HFFc6 (cell line): ENCODE data around the gene DNLZ. TPM values are rescaled to one million over a fixed set of nuclear protein-coding genes. Genes with fewer than 3 reads are reported as not detected.

Experiments
- DNase-seq: peaks from one replicate; pipeline ENCODE4 v3.0.0-alpha.2; 2018
- H3K27ac Mint-ChIP-seq: 2 replicates; pipeline ENCODE4 v1.8.0; 2020; ENCODE audit warnings: mild to moderate bottlenecking, mixed read lengths
- H3K27me3 Mint-ChIP-seq: 2 replicates; pipeline ENCODE4 v1.8.0; 2021; ENCODE audit warnings: mild to moderate bottlenecking, moderate library complexity, mixed read lengths; ENCODE audit not compliant: insufficient read depth
- H3K36me3 Mint-ChIP-seq: 2 replicates; pipeline ENCODE4 v1.8.0; 2021; ENCODE audit warnings: low read depth, mixed read lengths
- H3K4me1 Mint-ChIP-seq: 2 replicates; pipeline ENCODE4 v1.8.0; 2020; ENCODE audit warnings: low read depth, mixed read lengths
- H3K4me3 Mint-ChIP-seq: 2 replicates; pipeline ENCODE4 v1.8.0; 2020; ENCODE audit warnings: mild to moderate bottlenecking, moderate library complexity, mixed read lengths
- H3K9me3 Mint-ChIP-seq: 2 replicates; pipeline ENCODE4 v1.8.0; 2020; ENCODE audit warnings: mild to moderate bottlenecking, mixed read lengths
- total RNA-seq, 6 experiments: library from RNA; stranded (reverse); fragmentation: NEBNext Ultra II Directional; extraction: Animal tissue kit (Norgen Biotek cat#: 25700); gene quantifications; 2 replicates in 1 of 6; 3 replicates in 5 of 6; pipeline ENCODE4 v1.2.3, GENCODE V29; 2021
- TF ChIP-seq, protein P1 (sequence below): fragments of 200-600 bp; sonication (generic); IDR thresholded peaks from 2 replicates; pipeline ENCODE4 v1.5.0; 2021; ENCODE audit warnings: antibody characterized with exemption, mild to moderate bottlenecking

DNLZ gene
- total RNA-seq, 6 experiments from 2014 or later: 28.5 to 33.3 (median 30.4) TPM

DNA sequence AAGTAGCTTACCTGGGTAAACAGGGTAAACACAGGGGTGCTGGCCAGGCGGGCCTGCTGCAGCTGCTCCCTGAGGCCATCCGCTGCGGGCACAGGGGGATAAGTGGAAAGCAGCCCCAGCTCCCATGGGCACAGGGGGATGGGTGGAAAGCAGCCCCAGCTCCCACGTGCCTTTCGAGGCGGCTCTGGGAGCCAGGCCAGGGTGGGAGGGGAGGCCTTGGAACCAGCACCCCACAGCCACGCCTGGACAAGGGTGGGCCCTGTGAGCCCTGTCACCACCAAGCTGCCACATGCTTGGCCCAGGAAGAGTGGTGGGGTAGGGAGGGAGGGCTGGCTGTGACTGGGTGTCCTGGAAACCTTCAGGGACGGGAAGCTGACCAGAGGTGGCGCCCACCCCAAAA is 17.8 kb upstream of the DNLZ start:
- no peak for DNase-seq
- H3K4me1 Mint-ChIP-seq: no peaks in the 10 kb centered on the region
- TF ChIP-seq, protein P1, sequence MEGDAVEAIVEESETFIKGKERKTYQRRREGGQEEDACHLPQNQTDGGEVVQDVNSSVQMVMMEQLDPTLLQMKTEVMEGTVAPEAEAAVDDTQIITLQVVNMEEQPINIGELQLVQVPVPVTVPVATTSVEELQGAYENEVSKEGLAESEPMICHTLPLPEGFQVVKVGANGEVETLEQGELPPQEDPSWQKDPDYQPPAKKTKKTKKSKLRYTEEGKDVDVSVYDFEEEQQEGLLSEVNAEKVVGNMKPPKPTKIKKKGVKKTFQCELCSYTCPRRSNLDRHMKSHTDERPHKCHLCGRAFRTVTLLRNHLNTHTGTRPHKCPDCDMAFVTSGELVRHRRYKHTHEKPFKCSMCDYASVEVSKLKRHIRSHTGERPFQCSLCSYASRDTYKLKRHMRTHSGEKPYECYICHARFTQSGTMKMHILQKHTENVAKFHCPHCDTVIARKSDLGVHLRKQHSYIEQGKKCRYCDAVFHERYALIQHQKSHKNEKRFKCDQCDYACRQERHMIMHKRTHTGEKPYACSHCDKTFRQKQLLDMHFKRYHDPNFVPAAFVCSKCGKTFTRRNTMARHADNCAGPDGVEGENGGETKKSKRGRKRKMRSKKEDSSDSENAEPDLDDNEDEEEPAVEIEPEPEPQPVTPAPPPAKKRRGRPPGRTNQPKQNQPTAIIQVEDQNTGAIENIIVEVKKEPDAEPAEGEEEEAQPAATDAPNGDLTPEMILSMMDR: no peak
- H3K27me3 Mint-ChIP-seq: no peaks in the 10 kb centered on the region; the same call in 1 of the 2 replicates
- no peak overlapping the region for H3K4me3 Mint-ChIP-seq
- no peaks in the 10 kb centered on the region for H3K9me3 Mint-ChIP-seq
- H3K36me3 Mint-ChIP-seq: peaks cover 7% of the 10 kb centered on the region
- H3K27ac Mint-ChIP-seq: no peak overlapping the region

GRCh38 chr9:136380381-136380780 is 16.8 kb upstream of the DNLZ start:
- TF ChIP-seq, protein P1: no peak
- no peaks in the 10 kb centered on the region; the same call in 1 of the 2 replicates for H3K27me3 Mint-ChIP-seq

GRCh38 chr9:136379891-136380290 is 16.3 kb upstream of the DNLZ start:
- TF ChIP-seq, protein P1: no peak
- Mint-ChIP-seq H3K4me1 (no peaks in the 10 kb centered on the region), H3K9me3 (no peaks in the 10 kb centered on the region), H3K4me3 (no peak overlapping the region), H3K36me3 (no peaks in the 10 kb centered on the region), H3K27me3 (peaks cover 2% of the 10 kb centered on the region; the same call in 1 of the 2 replicates), H3K27ac (no peak overlapping the region)
- no peak for DNase-seq

More at GRCh38 chr9:136380381-136380780, 16.8 kb upstream of the DNLZ start:
- no peaks in the 10 kb centered on the region for H3K9me3 Mint-ChIP-seq
- no peak overlapping the region for H3K27ac Mint-ChIP-seq
- H3K4me3 Mint-ChIP-seq: no peak overlapping the region
- no peak for DNase-seq
- H3K4me1 Mint-ChIP-seq: no peaks in the 10 kb centered on the region
- no peaks in the 10 kb centered on the region for H3K36me3 Mint-ChIP-seq

DNA sequence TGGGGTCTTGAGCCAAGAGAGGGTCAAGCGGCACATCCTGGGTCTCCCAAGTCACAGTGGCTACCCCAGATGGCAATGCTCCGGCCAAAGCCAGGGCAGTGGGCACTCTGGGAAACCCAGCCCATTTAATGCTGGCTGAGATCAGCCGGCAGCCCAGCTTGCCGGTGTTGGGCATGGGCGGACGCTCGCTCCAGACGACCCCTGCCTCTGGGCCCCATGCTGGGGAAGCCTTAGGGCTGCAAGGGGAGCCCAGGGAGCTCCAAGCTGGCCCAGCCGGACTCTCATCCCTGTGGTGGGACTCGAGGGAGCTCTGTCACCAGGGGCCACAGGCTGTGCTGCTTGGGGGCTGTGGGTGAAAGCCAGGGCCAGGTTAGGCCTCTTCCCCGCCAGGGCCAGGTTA is 15.9 kb upstream of the DNLZ start:
- no peak overlapping the region for H3K4me3 Mint-ChIP-seq
- DNase-seq: no peak
- H3K36me3 Mint-ChIP-seq: no peaks in the 10 kb centered on the region; the same call in 1 of the 2 replicates
- no peak overlapping the region for H3K27ac Mint-ChIP-seq
- no peaks in the 10 kb centered on the region for H3K9me3 Mint-ChIP-seq
- H3K4me1 Mint-ChIP-seq: no peaks in the 10 kb centered on the region
- peaks cover 2% of the 10 kb centered on the region; the same call in 1 of the 2 replicates for H3K27me3 Mint-ChIP-seq
- TF ChIP-seq, protein P1: no peak

- Mint-ChIP-seq H3K9me3 (no peaks in the 10 kb centered on the region), H3K36me3 (no peaks in the 10 kb centered on the region; the same call in 1 of the 2 replicates), H3K4me3 (no peak overlapping the region), H3K27me3 (peaks cover 2% of the 10 kb centered on the region; the same call in 1 of the 2 replicates), H3K4me1 (no peaks in the 10 kb centered on the region), H3K27ac (no peak overlapping the region)
- DNase-seq: no peak
- TF ChIP-seq, protein P1: no peak
Measured at GRCh38 chr9:136379003-136379287, 15.4 kb upstream of the DNLZ start.
